GM18870 (cell line): ENCODE measurements around the gene TGFB3.
"Not testable (repeated sequence)": the region's sequence is repeated elsewhere in the genome, so short reads cannot be mapped to it uniquely, and the experiment has no call there.

ENCODE experiments used
- ATAC-seq: cut with Tn5 transposase; IDR thresholded peaks from one replicate; pipeline ENCODE4 v1.9.1; 2021; ENCODE audit warnings: moderate library complexity; ENCODE audit not compliant: unreplicated experiment

Gene TGFB3

DNA sequence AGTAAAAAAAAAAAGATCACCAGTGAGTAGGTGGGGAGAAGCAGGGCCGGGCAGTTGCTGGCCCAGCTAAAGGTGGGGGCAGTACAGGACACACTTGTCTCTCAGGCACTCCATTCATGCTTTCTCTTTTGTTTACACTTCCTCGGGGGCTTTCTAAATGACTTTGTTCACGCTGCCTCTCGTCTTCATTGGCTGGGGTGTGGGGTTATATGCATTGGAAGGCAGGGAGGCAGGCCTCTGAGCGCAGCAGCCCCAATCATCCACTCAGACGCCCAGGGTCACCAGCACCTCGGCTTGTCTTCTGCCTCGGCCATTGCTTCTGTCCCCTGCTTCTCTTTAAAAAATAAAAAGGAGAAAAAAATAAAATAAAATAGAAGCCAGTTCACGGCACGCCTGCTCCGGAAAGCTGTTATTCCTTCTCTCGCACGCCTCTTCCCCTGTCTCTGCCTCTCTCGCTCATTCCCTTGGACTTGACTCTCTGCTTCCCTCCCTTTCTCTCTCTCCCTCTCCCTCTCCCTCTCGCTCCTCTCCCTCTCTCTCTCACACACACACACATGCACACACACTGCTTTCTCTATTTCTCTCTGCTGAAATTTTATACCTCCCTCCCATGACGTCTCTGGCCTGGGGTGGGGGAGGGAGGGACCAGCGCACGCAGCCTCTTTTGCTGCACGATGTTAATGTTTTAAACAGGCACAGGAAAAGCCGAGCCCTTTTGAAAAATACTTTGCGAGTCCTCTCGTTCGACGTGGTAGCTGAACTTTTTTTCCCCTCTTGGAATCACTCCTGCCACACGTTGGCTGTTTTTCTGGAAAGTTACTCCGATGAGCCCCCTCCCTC, at the start of gene TGFB3:
Gene TGFB3 (minus strand): TSS at position 570 of the 840 bp plus-strand sequence. CDS start 1,102 bp downstream, outside the sequence.
- no peak for ATAC-seq

DNA sequence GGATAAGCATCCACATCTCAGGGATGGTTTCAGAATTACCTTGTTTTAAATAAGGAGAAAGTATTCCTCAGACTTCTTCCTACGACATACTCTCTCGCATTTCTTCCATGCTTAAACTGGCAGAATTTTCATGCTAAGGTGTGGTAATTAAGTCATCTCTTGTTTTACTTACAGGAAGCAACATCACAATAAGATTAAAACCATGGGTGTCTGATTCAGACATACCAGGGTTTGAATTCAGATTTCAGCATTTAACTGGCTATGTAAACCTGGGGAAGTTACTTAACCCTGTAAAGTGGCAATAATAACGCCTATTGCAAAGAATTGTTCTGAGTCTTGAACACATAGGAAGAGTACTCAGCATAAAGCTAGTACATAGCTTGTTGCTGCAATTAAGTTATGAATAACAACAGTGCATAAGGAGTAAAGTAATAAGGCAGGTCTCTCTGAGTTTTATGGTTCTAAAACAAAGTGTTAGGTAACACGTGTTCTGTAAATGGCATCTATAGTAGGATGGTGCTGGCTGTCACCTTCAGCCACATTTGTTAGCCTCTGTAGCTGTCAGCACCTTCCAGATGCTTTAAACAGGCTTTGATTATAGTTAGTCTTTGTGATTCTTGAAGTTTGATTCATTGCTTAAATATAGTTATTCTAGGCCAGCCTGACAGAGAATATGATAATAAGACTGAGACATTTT, 42.6 kb upstream of the TGFB3 start:
- no peak for ATAC-seq

DNA sequence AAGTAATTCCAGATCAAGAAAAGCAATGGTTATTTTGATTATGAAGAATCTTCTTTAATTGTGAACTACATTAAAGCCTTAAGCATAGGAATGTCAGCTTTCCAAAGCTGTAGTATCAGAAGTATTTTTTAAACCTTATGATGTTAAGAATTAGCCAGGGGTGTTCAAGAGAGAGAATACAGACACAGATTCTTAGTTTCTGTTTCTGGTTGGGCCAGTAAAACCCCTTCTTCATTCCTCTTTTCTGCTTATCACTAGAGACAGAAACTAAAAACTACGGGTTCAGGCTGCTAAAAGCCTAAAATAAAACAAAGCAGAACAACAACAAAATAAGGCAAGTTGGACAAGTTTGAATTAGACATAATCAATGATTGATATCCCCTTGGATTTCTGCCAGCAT, 42.0 kb upstream of the TGFB3 start:
- no peak for ATAC-seq

- ATAC-seq = no peak
These were observed 41.2 kb upstream of the TGFB3 start for GRCh38 chr14:76022991-76023390.

- no peak for ATAC-seq
These were observed 37.9 kb upstream of the TGFB3 start for GRCh38 chr14:76019676-76020075.

- ATAC-seq = no peak
These were observed 33.9 kb upstream of the TGFB3 start for GRCh38 chr14:76015668-76016067.

- ATAC-seq = no peak
These were observed 33.4 kb upstream of the TGFB3 start for GRCh38 chr14:76015191-76015590.

- ATAC-seq = no peak
These were observed 30.6 kb upstream of the TGFB3 start for GRCh38 chr14:76012354-76012753.

- no peak for ATAC-seq
These were observed 30.1 kb upstream of the TGFB3 start for GRCh38 chr14:76011930-76012329.

DNA sequence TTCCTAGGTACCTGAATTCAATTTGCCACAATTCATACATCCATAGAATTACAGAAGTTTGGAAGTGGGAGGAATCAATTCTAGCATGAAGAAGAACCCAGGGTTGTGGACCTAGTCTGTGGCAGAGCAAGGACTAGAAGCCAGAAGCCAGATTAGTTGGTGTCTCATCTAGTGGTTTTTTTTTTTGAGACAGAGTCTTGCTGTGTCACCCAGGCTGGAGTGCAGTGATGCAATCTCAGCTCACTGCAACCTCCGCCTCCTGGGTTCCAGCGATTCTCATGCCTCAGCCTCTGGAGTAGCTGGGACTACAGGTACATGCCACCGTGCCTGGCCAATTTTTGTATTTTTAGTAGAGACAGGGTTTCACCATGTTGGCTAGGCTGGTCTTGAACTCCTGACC, 27.8 kb upstream of the TGFB3 start:
- not testable (repeated sequence) for ATAC-seq

DNA sequence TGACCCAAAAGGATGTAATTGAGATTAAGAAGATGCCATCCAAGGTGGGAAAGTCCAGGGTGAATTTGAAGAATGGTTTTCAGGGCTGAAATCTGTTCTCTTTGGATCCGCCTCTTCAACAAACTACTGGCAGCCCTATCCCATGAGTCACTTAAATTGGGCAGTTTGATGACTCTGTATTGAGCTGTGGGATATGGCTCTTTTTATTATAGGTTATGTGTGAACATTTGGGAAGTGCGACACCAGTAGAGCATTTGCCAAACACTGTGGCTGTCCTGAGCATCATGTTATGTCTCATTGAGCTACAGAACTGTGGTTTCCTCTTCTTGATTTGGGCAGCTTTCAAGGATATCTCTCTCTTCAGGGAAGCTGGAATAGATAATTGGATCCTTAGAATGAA, 26.1 kb upstream of the TGFB3 start:
- no peak for ATAC-seq

GRCh38 chr14:76007379-76007778, 25.6 kb upstream of the TGFB3 start:
- no peak for ATAC-seq

DNA sequence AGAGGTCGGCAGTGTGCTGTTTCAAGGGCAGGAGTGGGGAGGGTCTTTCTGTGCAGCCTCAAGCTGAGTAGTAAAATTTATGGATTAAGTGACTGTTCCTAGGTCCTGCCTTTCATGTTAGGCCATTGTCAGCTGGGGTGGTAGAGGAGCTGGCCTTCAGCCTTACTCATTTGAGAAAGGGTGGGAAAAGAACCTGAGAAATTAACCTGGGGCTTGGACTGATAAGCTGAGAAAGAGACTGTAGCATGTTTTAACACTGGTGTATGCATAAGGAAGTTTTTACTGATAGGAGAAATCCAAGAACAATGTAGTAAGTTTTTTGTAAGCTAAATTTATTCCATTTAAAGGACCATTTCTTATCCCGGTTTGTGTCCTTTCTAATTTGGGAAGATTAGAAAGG, 24.5 kb upstream of the TGFB3 start:
- ATAC-seq = no peak

DNA sequence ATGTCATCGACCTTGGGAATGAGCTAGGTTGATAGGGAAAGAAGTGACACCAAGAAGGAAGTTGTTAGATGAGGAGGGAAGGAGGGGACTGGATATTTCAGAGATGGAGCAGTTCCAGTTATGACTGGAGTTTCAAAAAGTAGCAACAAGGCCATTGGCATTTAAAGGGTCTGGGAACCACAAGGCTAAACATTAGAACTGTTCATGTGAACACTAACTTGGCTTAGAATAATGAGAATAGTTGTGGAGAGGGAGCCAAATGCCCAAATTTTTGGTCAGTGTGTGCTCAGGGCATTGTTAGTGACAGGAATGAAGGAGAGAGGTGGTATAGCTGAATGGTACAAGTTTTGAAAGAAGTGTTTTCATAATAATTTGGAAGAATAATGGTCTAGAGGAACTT, 20.6 kb upstream of the TGFB3 start:
- ATAC-seq = no peak

DNA sequence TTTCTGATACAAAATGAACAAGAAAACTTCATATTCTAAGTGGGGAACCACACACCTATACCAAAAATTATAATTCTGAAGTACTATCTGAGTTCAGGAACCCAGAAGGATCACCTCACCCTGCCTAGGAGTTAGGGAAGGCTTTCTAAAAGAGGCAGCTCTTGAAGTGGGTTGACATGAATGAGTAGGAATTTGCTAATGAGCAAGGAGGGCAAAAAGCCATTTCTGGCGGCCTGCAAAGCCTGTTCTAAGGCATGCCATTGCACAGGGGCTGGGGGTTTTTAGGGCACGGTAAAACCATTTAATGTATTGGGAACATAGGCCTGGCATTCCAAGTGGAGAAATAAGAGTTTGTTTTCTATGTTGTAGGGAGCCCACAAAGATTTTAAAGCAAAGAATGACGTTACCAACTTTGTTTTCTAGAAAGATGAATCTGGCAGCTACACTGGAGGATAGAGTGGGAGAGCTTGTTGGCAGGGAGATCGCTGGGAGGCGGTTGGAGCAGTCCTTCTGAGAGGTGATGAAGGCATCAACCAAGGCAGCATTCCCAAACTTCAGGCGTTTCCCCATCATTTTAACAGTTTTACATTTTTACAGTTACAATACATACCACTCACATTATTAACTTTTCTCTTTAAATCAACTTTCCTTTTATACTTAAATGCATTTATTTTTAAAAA, 17.9 kb upstream of the TGFB3 start:
- no peak for ATAC-seq

GRCh38 chr14:75996488-75996887, 14.7 kb upstream of the TGFB3 start:
- no peak for ATAC-seq

DNA sequence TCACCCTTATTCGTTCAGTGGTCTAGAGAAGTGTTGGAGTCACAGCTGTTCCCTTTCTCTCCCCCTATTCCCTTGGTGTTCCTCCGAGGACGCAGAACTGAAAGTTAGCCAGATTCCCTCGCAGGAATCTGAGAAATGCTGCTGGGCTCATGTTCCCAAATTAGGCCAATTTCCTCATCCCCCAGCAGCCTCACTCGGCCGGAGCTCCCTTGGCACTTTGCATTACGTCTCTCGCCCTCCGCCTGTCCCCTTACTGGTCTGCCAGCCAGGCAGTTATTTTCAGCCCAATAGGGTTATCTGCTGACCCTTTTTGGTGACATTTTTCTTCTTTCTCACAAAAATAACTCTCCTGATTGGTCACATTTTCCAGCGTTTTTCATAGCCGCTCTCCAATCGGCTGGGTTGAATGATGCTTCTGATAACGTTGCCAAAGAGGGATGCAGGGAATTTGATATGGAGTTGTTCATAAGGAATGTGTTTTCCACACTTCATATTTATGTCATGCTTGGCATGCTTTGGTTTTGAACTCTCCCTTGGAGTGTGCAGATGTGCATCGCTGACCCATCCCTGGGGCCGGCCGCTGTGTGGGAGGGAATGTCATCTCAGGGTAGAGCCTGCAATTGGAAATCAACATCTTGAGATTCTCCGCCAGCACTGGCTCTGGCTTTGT, 13.7 kb upstream of the TGFB3 start:
- no peak for ATAC-seq

DNA sequence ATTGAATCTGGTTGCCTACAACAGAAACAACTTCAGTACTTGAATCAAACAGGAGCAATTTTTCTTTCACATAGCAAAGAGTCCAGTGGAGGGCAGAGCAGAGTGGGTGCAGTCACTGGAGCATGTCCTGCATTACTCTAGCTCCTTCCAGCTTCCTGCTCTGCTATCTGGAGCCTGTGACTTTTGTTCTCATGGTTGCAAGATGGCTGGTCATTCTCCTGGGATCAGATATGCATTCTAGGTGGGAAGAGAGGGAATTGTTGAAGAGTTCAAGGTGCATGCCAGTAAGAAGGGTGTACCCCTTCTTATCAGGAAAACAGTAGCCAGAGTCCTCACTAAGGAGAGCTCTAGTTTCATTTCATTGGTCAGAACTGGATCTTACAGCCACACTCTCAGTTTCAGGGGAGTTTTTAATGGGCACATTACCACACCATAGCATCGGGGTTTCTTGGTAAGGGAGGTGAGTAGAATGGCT, 11.8 kb upstream of the TGFB3 start:
- ATAC-seq = peak; percentile 69

DNA sequence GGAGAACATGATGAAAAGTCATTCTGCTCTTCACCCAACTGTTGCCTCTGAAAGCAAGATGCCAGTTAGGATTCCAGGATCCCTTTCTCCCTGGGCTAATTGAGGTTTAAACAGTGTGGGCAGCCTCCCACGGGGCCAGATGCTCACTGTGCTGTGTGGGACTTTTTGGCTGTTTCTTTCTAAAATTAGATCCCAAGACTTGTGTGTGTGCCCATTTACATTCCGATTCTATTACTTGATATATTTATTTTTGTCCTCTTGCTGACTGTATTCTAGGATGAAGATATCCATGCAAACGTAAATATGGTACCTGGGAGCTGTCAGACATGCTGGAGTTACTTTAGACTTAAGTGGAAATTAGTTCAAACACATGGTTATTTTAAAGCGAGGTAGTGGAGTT, 10.0 kb upstream of the TGFB3 start:
- ATAC-seq = no peak

DNA sequence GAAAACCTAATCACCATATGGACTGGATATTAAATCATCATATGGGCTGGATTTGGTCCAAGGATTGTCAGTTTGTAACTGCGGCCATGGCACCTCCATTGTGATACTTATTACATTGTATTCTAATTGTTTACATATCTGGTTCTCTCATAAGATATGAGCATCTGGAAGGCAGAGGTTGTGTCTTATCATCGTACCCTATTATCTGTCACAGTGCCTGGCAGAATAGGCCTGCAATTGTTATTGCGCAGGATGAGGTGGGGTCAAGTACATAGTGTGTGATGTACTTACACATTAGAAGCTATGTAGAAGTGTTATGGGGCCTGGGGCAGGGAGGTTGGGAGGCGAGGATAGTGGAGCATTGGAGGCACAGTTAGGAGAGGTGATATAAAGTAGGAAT, 8.5 kb upstream of the TGFB3 start:
- no peak for ATAC-seq

- ATAC-seq = no peak
These were observed 7.3 kb upstream of the TGFB3 start for GRCh38 chr14:75989134-75989533.
